ENCODE results near the gene RPS18. TPM values are rescaled to one million over a fixed set of nuclear protein-coding genes. Genes with fewer than 3 reads are reported as not detected.
A peak's percentile ranks its signal among the peaks of the same experiment; 100 is the strongest.

RPS18 gene
- total and polyA plus RNA-seq, 7 donors, result 1,108 to 4,446 (median 1,410) TPM

- ATAC-seq (peak in 2 of 4 donors; percentile 2 to 10), DNase-seq (no peak)
- H3K36me3 ChIP-seq (ENCODE audit: insufficient read depth in 1 of 2, low read depth in 1 of 2), result peaks cover 3 to 78% of the 10 kb centered on the region in 2 donors
- H3K27ac ChIP-seq, result peak overlapping the region; percentile 77
- H3K4me1 ChIP-seq, result peaks cover 18% of the 10 kb centered on the region
- no peaks in the 10 kb centered on the region for H3K27me3 ChIP-seq (ENCODE audit: insufficient read depth in 3 of 3, low read length in 2 of 3)
- WGBS, 3 donors, result 2 to 4% (median 2%) methylated on average over 11 to 14 of the region's 14 CpGs
- peak overlapping the region; percentile 85 for H3K4me3 ChIP-seq
- intact Hi-C loops (cut with DNase I), result loop anchor here in 1 of 2 donors (1.0 to 5.0 kb wide), 3 partner anchors 10 to 1163 kb away; partner anchors contain the start of genes ATF6B and RPS18
- no peaks in the 10 kb centered on the region for H3K9me3 ChIP-seq
- no peak for TF ChIP-seq CTCF (IDR thresholded peaks at IDR 0.05)
Measured at GRCh38 chr6:33289784-33290315, 18.0 kb downstream of the RPS18 start.

GRCh38 chr6:33290459-33290858 is 18.6 kb downstream of the RPS18 start:
- H3K4me3 ChIP-seq, result peak overlapping the region; percentile 85
- H3K36me3 ChIP-seq (ENCODE audit: insufficient read depth in 1 of 2, low read depth in 1 of 2), result peaks cover 3 to 78% of the 10 kb centered on the region in 2 donors
- DNase-seq (no peak), ATAC-seq (no peak)
- H3K4me1 ChIP-seq, result peaks cover 18% of the 10 kb centered on the region
- H3K9me3 ChIP-seq, result no peaks in the 10 kb centered on the region
- intact Hi-C loops (cut with DNase I), result no loop called here
- WGBS, 3 donors, result 58 to 69% (median 65%) methylated on average over 7 of the region's 7 CpGs
- TF ChIP-seq CTCF (IDR thresholded peaks at IDR 0.05), result no peak
- no peaks in the 10 kb centered on the region for H3K27me3 ChIP-seq (ENCODE audit: insufficient read depth in 3 of 3, low read length in 2 of 3)
- H3K27ac ChIP-seq, result peak overlapping the region; percentile 77

- no peak for DNase-seq
- no peak for TF ChIP-seq CTCF (IDR thresholded peaks at IDR 0.05)
- Histone ChIP-seq H3K27ac (no peak overlapping the region), H3K9me3 (no peaks in the 10 kb centered on the region), H3K27me3 (ENCODE audit: insufficient read depth in 3 of 3, low read length in 2 of 3) (no peaks in the 10 kb centered on the region), H3K4me3 (no peak overlapping the region), H3K36me3 (ENCODE audit: insufficient read depth in 1 of 2, low read depth in 1 of 2) (peaks cover 4 to 65% of the 10 kb centered on the region in 2 donors), H3K4me1 (peaks cover 23% of the 10 kb centered on the region)
- 76 to 82% (median 80%) methylated on average over 16 of the region's 16 CpGs for WGBS, 3 donors
- ATAC-seq, result no peak
- intact Hi-C loops (cut with DNase I), result no loop called here
Measured at GRCh38 chr6:33292996-33293682, 21.3 kb downstream of the RPS18 start.

- 72 to 77% (median 73%) methylated on average over 10 of the region's 10 CpGs for WGBS, 3 donors
- Histone ChIP-seq H3K27me3 (ENCODE audit: insufficient read depth in 3 of 3, low read length in 2 of 3) (no peaks in the 10 kb centered on the region), H3K9me3 (no peaks in the 10 kb centered on the region), H3K27ac (no peak overlapping the region), H3K4me3 (no peak overlapping the region), H3K36me3 (ENCODE audit: insufficient read depth in 1 of 2, low read depth in 1 of 2) (peaks cover 4 to 64% of the 10 kb centered on the region in 2 donors), H3K4me1 (peaks cover 20% of the 10 kb centered on the region)
- intact Hi-C loops (cut with DNase I), result no loop called here
- no peak for TF ChIP-seq CTCF (IDR thresholded peaks at IDR 0.05)
- DNase-seq (no peak), ATAC-seq (no peak)
Measured at GRCh38 chr6:33294086-33294823, 22.4 kb downstream of the RPS18 start.
